SK-N-SH (cell line): ENCODE measurements around the gene LAIR2. TPM values are rescaled to one million over a fixed set of nuclear protein-coding genes. Genes with fewer than 3 reads are reported as not detected.
"Not testable (repeated sequence)": the region's sequence is repeated elsewhere in the genome, so short reads cannot be mapped to it uniquely, and the experiment has no call there.

Source experiments
- CTCF ChIA-PET: fragments of 300-600, 350-600 bp; formaldehyde crosslinking; extraction: SDS; loops from one replicate; lab custom pipeline; 2021; lab: Yijun Ruan, JAX
- POLR2A ChIA-PET: fragments of 350-600 bp; sonication (Branson Sonifier 250); formaldehyde crosslinking; extraction: SDS; loops from one replicate; lab custom pipeline; 2020; ENCODE audit warnings: antibody characterized with exemption, inconsistent platforms; lab: Yijun Ruan, JAX
- DNase-seq: peaks from one replicate; pipeline ENCODE4 v3.0.0; 2012
- H2AFZ ChIP-seq: fragments of 200-600 bp; sonication (generic); 2 replicates; pipeline ENCODE4 v1.8.1; 2016; ENCODE audit warnings: antibody characterized with exemption, mild to moderate bottlenecking, low read depth
- H3F3A ChIP-seq: fragments of 200-600 bp; sonication (generic); replicated peaks from 2 replicates; pipeline ENCODE3; 2016; ENCODE audit warnings: antibody characterized with exemption, mild to moderate bottlenecking; ENCODE audit not compliant: insufficient read depth
- H3K27ac ChIP-seq, 2 experiments: fragments of 200-500 bp in 1 of 2; fragments of 200-600 bp in 1 of 2; sonication (Bioruptor generic) in 1 of 2; sonication (generic), shearing (Covaris generic) in 1 of 2; 2 replicates each; pipeline versions ENCODE4 v1.5.1 to v1.6.1; 2014 to 2016; ENCODE audit warnings: low read depth in 2 of 2, inconsistent platforms in 1 of 2, low read length in 1 of 2, mild to moderate bottlenecking in 1 of 2, mixed read lengths in 1 of 2
- H3K27me3 ChIP-seq: fragments of 200-600 bp; sonication (generic), shearing (Covaris generic); 2 replicates; pipeline ENCODE4 v1.6.1; 2016; ENCODE audit warnings: mixed run types; ENCODE audit not compliant: insufficient read depth
- H3K36me3 ChIP-seq, 2 experiments: fragments of 200-500 bp in 1 of 2; fragments of 200-600 bp in 1 of 2; sonication (Bioruptor generic) in 1 of 2; sonication (generic) in 1 of 2; replicated peaks in 1 of 2; 2 replicates each; pipeline versions ENCODE3 to v1.5.1; 2014 to 2016; ENCODE audit warnings: low read length in 1 of 2, mild to moderate bottlenecking in 1 of 2; ENCODE audit not compliant: insufficient read depth in 2 of 2, control insufficient read depth in 1 of 2
- H3K4me1 ChIP-seq, 2 experiments: fragments of 200-500 bp in 1 of 2; fragments of 200-600 bp in 1 of 2; sonication (Bioruptor generic) in 1 of 2; sonication (generic), shearing (Covaris generic) in 1 of 2; 2 replicates each; pipeline versions ENCODE4 v1.5.1 to v1.6.1; 2014 to 2016; ENCODE audit warnings: low read depth in 1 of 2, low read length in 1 of 2, mixed run types in 1 of 2; ENCODE audit not compliant: insufficient read depth in 2 of 2, control insufficient read depth in 1 of 2
- H3K4me2 ChIP-seq: fragments of 200-600 bp; sonication (generic), shearing (Covaris generic); 2 replicates; pipeline ENCODE4 v1.6.1; 2017; ENCODE audit warnings: mixed run types
- H3K4me3 ChIP-seq, 2 experiments: fragments of 200-500 bp in 1 of 2; fragments of 200-600 bp in 1 of 2; sonication (Bioruptor generic) in 1 of 2; sonication (generic), shearing (Covaris generic) in 1 of 2; 2 replicates each; pipeline versions ENCODE4 v1.5.1 to v1.8.1; 2014 to 2016; ENCODE audit warnings: low read depth in 2 of 2, inconsistent platforms in 1 of 2, low read length in 1 of 2, mild to moderate bottlenecking in 1 of 2, mixed read lengths in 1 of 2, moderate library complexity in 1 of 2
- H3K79me2 ChIP-seq: fragments of 200-600 bp; sonication (generic); 2 replicates; pipeline ENCODE4 v1.8.1; 2017; ENCODE audit warnings: mild to moderate bottlenecking; ENCODE audit not compliant: insufficient read depth
- H3K9ac ChIP-seq: fragments of 200-600 bp; sonication (generic); 2 replicates; pipeline ENCODE4 v1.6.1; 2017; ENCODE audit warnings: mixed run types
- H3K9me2 ChIP-seq: fragments of 200-600 bp; sonication (generic); 2 replicates; pipeline ENCODE4 v1.6.1; 2017; ENCODE audit warnings: mixed run types
- H3K9me3 ChIP-seq: fragments of 200-600 bp; sonication (generic); 2 replicates; pipeline ENCODE4 v1.6.1; 2017; ENCODE audit warnings: mixed run types, mild to moderate bottlenecking, moderate library complexity
- H4K20me1 ChIP-seq: fragments of 200-600 bp; sonication (generic); 2 replicates; pipeline ENCODE4 v1.6.1; 2017; ENCODE audit warnings: mild to moderate bottlenecking, mixed run types; ENCODE audit not compliant: insufficient read depth
- CTCF ChIP-seq: fragments of 200-600 bp; sonication (generic); IDR thresholded peaks from 2 replicates; pipeline ENCODE4 v1.6.1; 2017; ENCODE audit warnings: antibody characterized with exemption, mild to moderate bottlenecking, moderate library complexity
- GABPA ChIP-seq: IDR thresholded peaks from 2 replicates; pipeline ENCODE4 v1.4.0; 2012; ENCODE audit warnings: low read depth, mild to moderate bottlenecking
- GATA2 ChIP-seq: sonication (generic); formaldehyde crosslinking; IDR thresholded peaks from 2 replicates; pipeline ENCODE4 v1.5.0; 2020; ENCODE audit warnings: mild to moderate bottlenecking, missing genetic modification reagents
- IRF3 ChIP-seq: fragments of 150-350 bp; IDR thresholded peaks from 2 replicates; pipeline ENCODE4 v1.6.1; 2016; ENCODE audit warnings: mild to moderate bottlenecking, low read depth, low read length
- MXI1 ChIP-seq: IDR thresholded peaks from 2 replicates; pipeline ENCODE4 v1.6.1; 2012; ENCODE audit warnings: mild to moderate bottlenecking, low read depth, low read length, improper control_type of control experiment
- PBX3 ChIP-seq: IDR thresholded peaks from 2 replicates; pipeline ENCODE4; 2012
- SMC3 ChIP-seq: IDR thresholded peaks from 2 replicates; pipeline ENCODE4 v1.6.1; 2012; ENCODE audit warnings: low read depth, low read length, improper control_type of control experiment
- USF2 ChIP-seq: fragments of 150-350 bp; IDR thresholded peaks from 2 replicates; pipeline ENCODE4 v1.6.1; 2017; ENCODE audit warnings: antibody characterized with exemption, low read length, low read depth, borderline replicate concordance
- WGBS: methylation state at CpG from one replicate; pipeline ENCODE4 v1.1.6; 2017; ENCODE audit warnings: low lambda C conversion rate; 5-methylcytosine and 5-hydroxymethylcytosine counted together
- polyA plus RNA-seq, 3 experiments: library from polyadenylated mRNA; depleted of rRNA; stranded (reverse); fragments of >200 nt; gene quantifications; 2 replicates each; pipeline ENCODE4 v1.2.3, GENCODE V29; 2012

The LAIR2 gene
- polyA plus RNA-seq, 1 of the 3 experiments (the other 2 are of a cell fraction) = not detected

- H3K27ac ChIP-seq, H3K4me2 ChIP-seq, H4K20me1 ChIP-seq, H2AFZ ChIP-seq, H3K79me2 ChIP-seq, H3K9me3 ChIP-seq, POLR2A ChIA-PET, H3F3A ChIP-seq, DNase-seq, H3K9ac ChIP-seq, H3K4me3 ChIP-seq, H3K4me1 ChIP-seq, CTCF ChIA-PET, H3K9me2 ChIP-seq, H3K36me3 ChIP-seq: not testable (repeated sequence)
- 6% methylated on average over 8 of the region's 15 CpGs for WGBS
- peaks cover 58% of the 10 kb centered on the region for H3K27me3 ChIP-seq
Measured at GRCh38 chr19:54497747-54498450, 4.7 kb upstream of the LAIR2 start.

- H3F3A ChIP-seq, H3K4me2 ChIP-seq, H3K9me3 ChIP-seq, H3K79me2 ChIP-seq, H3K9ac ChIP-seq, H3K9me2 ChIP-seq, H3K27ac ChIP-seq, H3K36me3 ChIP-seq, H3K4me3 ChIP-seq, CTCF ChIA-PET, H2AFZ ChIP-seq, POLR2A ChIA-PET, H4K20me1 ChIP-seq, H3K4me1 ChIP-seq, DNase-seq: not testable (repeated sequence)
- WGBS = 23% methylated on average over 8 of the region's 9 CpGs
- peaks cover 55% of the 10 kb centered on the region for H3K27me3 ChIP-seq
Measured at GRCh38 chr19:54498451-54498772, 4.2 kb upstream of the LAIR2 start.

- POLR2A ChIA-PET, H3K9me3 ChIP-seq, H2AFZ ChIP-seq, H3K36me3 ChIP-seq, H3K4me3 ChIP-seq, H3K9me2 ChIP-seq, H4K20me1 ChIP-seq, H3K9ac ChIP-seq, DNase-seq, H3F3A ChIP-seq, H3K4me1 ChIP-seq, CTCF ChIA-PET, H3K4me2 ChIP-seq, H3K79me2 ChIP-seq, H3K27ac ChIP-seq: not testable (repeated sequence)
- 16% methylated on average over 4 of the region's 4 CpGs for WGBS
- H3K27me3 ChIP-seq = peaks cover 31% of the 10 kb centered on the region; the same call in 1 of the 2 replicates
Measured at GRCh38 chr19:54505542-54505941, 2.9 kb downstream of the LAIR2 start.

- no peak overlapping the region for H3K9ac ChIP-seq
- no peaks in the 10 kb centered on the region for H3K9me2 ChIP-seq
- no peaks in the 10 kb centered on the region for H3K4me1 ChIP-seq
- H3K4me3 ChIP-seq = no peak overlapping the region
- no peak overlapping the region for H2AFZ ChIP-seq
- H3K36me3 ChIP-seq = no peaks in the 10 kb centered on the region
- ChIA-PET CTCF (interaction anchor here (0.6 kb wide), 1 partner anchor 93 kb away, joined by 3 read pairs; no protein-coding TSS in a partner anchor), POLR2A (no interaction called here)
- DNase-seq = no peak
- H3K79me2 ChIP-seq = no peaks in the 10 kb centered on the region
- no peak overlapping the region for H3K27ac ChIP-seq
- H3F3A ChIP-seq = no peaks in the 10 kb centered on the region
- 9% methylated on average over 10 of the region's 10 CpGs for WGBS
- no peaks in the 10 kb centered on the region for H3K9me3 ChIP-seq
- H4K20me1 ChIP-seq = no peaks in the 10 kb centered on the region
- H3K27me3 ChIP-seq = peaks cover 25% of the 10 kb centered on the region; the same call in 1 of the 2 replicates
- H3K4me2 ChIP-seq = no peak overlapping the region
- no peak for TF ChIP-seq IRF3
- TF ChIP-seq GABPA = no peak
- TF ChIP-seq SMC3 = no peak
- TF ChIP-seq MXI1 = no peak
- TF ChIP-seq PBX3 = no peak
- no peak for TF ChIP-seq CTCF
- no peak for TF ChIP-seq USF2
- TF ChIP-seq GATA2 (CRISPR knock-in tag) = no peak
Measured at GRCh38 chr19:54506079-54506478, 3.4 kb downstream of the LAIR2 start.
